Mesenchymal stem cell (in vitro differentiated cells and primary cell): Measurements from ENCODE around the gene SCUBE3.

Source experiments
- DNase-seq: peaks from one replicate; pipeline ENCODE4 v3.0.0-alpha.2; 2013
- H2AFZ ChIP-seq: one replicate; pipeline ENCODE4 v1.6.1; 2013; ENCODE audit warnings: low read depth, mild to moderate bottlenecking, control low read depth, inconsistent platforms, low read length, moderate library complexity
- H2AK5ac ChIP-seq: 2 replicates; pipeline ENCODE4 v1.6.1; 2013; ENCODE audit warnings: low read length, moderate library complexity, mild to moderate bottlenecking, inconsistent platforms; ENCODE audit not compliant: severe bottlenecking
- H2BK120ac ChIP-seq: one replicate; pipeline ENCODE4 v1.6.1; 2013; ENCODE audit warnings: low read depth, mild to moderate bottlenecking, inconsistent platforms, low read length, moderate library complexity
- H2BK12ac ChIP-seq, 2 experiments: one replicate each; pipeline ENCODE4 v1.6.1; 2013; ENCODE audit warnings: inconsistent platforms in 2 of 2, low read length in 2 of 2, mild to moderate bottlenecking in 2 of 2, moderate library complexity in 2 of 2, control low read depth in 1 of 2
- H2BK15ac ChIP-seq: one replicate; pipeline ENCODE4 v1.6.1; 2013; ENCODE audit warnings: mild to moderate bottlenecking, low read depth, inconsistent platforms; ENCODE audit not compliant: poor library complexity, severe bottlenecking
- H2BK5ac ChIP-seq: 2 replicates; pipeline ENCODE4 v1.6.1; 2013; ENCODE audit warnings: low read depth, mild to moderate bottlenecking, low read length, control low read depth, inconsistent platforms; ENCODE audit not compliant: poor library complexity, severe bottlenecking
- H3K14ac ChIP-seq, 2 experiments: one replicate each; pipeline ENCODE4 v1.6.1; 2013; ENCODE audit warnings: inconsistent platforms in 2 of 2, low read length in 2 of 2, control low read depth in 1 of 2, mild to moderate bottlenecking in 1 of 2, moderate library complexity in 1 of 2
- H3K18ac ChIP-seq, 2 experiments: one replicate each; pipeline ENCODE4 v1.6.1; 2013; ENCODE audit warnings: inconsistent platforms in 2 of 2, low read length in 2 of 2, control low read depth in 1 of 2, low read depth in 1 of 2, mild to moderate bottlenecking in 1 of 2
- H3K23ac ChIP-seq, 2 experiments: one replicate each; pipeline ENCODE4 v1.6.1; 2013; ENCODE audit warnings: inconsistent platforms in 2 of 2, low read length in 2 of 2, mild to moderate bottlenecking in 2 of 2, moderate library complexity in 2 of 2, control low read depth in 1 of 2
- H3K27ac ChIP-seq: 2 replicates; pipeline ENCODE4 v1.5.1; 2013; ENCODE audit warnings: mild to moderate bottlenecking, moderate library complexity, low read length, control low read depth, inconsistent platforms; ENCODE audit not compliant: poor library complexity, severe bottlenecking
- H3K27me3 ChIP-seq, 2 experiments: 2 replicates each; pipeline versions ENCODE4 v1.6.1 to v1.7.0; 2013; ENCODE audit warnings: low read length in 2 of 2, mild to moderate bottlenecking in 2 of 2, moderate library complexity in 2 of 2, control low read depth in 1 of 2, inconsistent platforms in 1 of 2; ENCODE audit not compliant: control insufficient read depth in 1 of 2, insufficient read depth in 1 of 2
- H3K36me3 ChIP-seq, 2 experiments: 2 replicates each; pipeline versions ENCODE4 v1.6.1 to v1.7.0; 2013; ENCODE audit warnings: low read length in 2 of 2, control low read depth in 1 of 2, inconsistent platforms in 1 of 2, low read depth in 1 of 2, mild to moderate bottlenecking in 1 of 2; ENCODE audit not compliant: insufficient read depth in 2 of 2, control insufficient read depth in 1 of 2
- H3K4ac ChIP-seq, 2 experiments: one replicate each; pipeline ENCODE4 v1.6.1; 2013; ENCODE audit warnings: inconsistent platforms in 2 of 2, low read length in 2 of 2, mild to moderate bottlenecking in 2 of 2, moderate library complexity in 2 of 2, control low read depth in 1 of 2, low read depth in 1 of 2
- H3K4me1 ChIP-seq: 2 replicates; pipeline ENCODE4 v1.6.1; 2013; ENCODE audit warnings: low read depth, low read length, control low read depth; ENCODE audit not compliant: control insufficient read depth, insufficient read depth
- H3K4me2 ChIP-seq: 2 replicates; pipeline ENCODE4 v1.6.1; 2013; ENCODE audit warnings: low read length, mild to moderate bottlenecking, inconsistent platforms; ENCODE audit not compliant: poor library complexity, severe bottlenecking
- H3K4me3 ChIP-seq, 2 experiments: 2 replicates each; pipeline versions ENCODE4 v1.5.1 to v1.7.0; 2013; ENCODE audit warnings: low read length in 2 of 2, mild to moderate bottlenecking in 2 of 2, control low read depth in 1 of 2, low read depth in 1 of 2; ENCODE audit not compliant: insufficient read depth in 1 of 2
- H3K79me1 ChIP-seq: replicated peaks from 2 replicates; pipeline ENCODE4 v1.6.1; 2013; ENCODE audit warnings: mild to moderate bottlenecking, control low read depth, low read length, inconsistent platforms; ENCODE audit not compliant: poor library complexity, severe bottlenecking
- H3K9ac ChIP-seq: 2 replicates; pipeline ENCODE4 v1.7.0; 2013; ENCODE audit warnings: mild to moderate bottlenecking, low read length, moderate library complexity
- H3K9me3 ChIP-seq: 2 replicates; pipeline ENCODE4 v1.7.0; 2013; ENCODE audit warnings: mild to moderate bottlenecking, low read length; ENCODE audit not compliant: control insufficient read depth
- H4K8ac ChIP-seq: one replicate; pipeline ENCODE4 v1.6.1; 2013; ENCODE audit warnings: inconsistent platforms, mild to moderate bottlenecking, low read length, moderate library complexity
- H4K91ac ChIP-seq: one replicate; pipeline ENCODE4 v1.6.1; 2013; ENCODE audit warnings: mild to moderate bottlenecking, low read length, inconsistent platforms
- WGBS: methylation state at CpG from one replicate; pipeline ENCODE4 v1.1.7; 2013; ENCODE audit warnings: mixed read lengths; 5-methylcytosine and 5-hydroxymethylcytosine counted together

The SCUBE3 gene

DNA sequence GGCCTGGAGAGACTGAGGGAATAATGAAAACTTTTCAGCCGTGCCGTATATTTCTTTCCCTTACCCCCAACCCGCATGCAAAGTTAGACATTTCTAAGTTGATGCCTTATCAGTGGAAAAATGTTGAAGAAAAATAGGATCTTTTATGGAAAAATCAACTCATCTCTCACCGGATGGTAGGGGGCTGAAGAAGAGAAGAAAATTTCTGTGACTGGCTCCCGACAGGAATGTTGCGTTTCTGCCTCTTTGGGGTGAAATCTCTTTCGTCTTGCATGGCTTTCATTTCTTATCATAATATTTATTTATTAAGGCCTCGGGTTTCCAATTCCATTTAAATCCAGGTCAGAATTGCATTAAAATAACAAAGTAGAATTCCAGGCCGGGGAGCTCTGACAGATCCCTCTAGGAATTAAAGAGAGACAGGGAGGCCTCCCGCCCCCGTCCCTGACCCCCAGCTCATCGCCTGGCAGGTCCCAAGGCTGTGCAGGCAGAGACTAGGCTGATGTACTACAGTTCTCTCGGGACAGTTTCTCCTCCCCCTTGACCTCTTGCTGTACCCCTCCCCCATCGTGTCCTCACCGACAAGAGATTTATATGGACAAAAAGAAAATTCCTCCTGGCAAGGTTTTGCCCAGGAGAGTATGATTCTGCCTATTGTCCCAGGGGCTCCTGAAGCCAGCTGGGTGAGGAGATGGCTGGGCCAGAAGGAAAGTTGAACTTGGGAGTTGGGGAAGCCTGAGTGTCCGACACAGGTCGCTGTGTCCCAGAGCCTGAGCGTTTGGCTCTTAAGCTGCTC lies 1.3 kb downstream of the SCUBE3 start:
- H2BK120ac ChIP-seq, result no peak overlapping the region
- no peak for DNase-seq
- H3K4me3 ChIP-seq, result peak overlapping the region in 1 of 2 experiments; percentile 82
- H3K79me1 ChIP-seq, result no peaks in the 10 kb centered on the region
- no peak overlapping the region for H4K8ac ChIP-seq
- H2BK5ac ChIP-seq, result no peak overlapping the region
- H3K9ac ChIP-seq, result peak overlapping the region; percentile 25
- H2BK15ac ChIP-seq, result no peak overlapping the region
- peaks cover 22% of the 10 kb centered on the region for H3K4me1 ChIP-seq
- H4K91ac ChIP-seq, result no peak overlapping the region
- no peaks in the 10 kb centered on the region for H3K9me3 ChIP-seq
- 10% methylated on average over 6 of the region's 18 CpGs for WGBS
- no peak overlapping the region for H3K14ac ChIP-seq
- no peak overlapping the region for H2AK5ac ChIP-seq
- no peak overlapping the region for H3K4ac ChIP-seq
- no peak overlapping the region for H2AFZ ChIP-seq
- peaks cover 34 to 62% of the 10 kb centered on the region in 2 experiments for H3K27me3 ChIP-seq
- peak overlapping the region; percentile 94 for H3K4me2 ChIP-seq
- no peak overlapping the region for H3K18ac ChIP-seq
- H3K23ac ChIP-seq, result no peak overlapping the region
- H3K36me3 ChIP-seq, result no peaks in the 10 kb centered on the region
- H2BK12ac ChIP-seq, result no peak overlapping the region
- H3K27ac ChIP-seq, result no peak overlapping the region

DNA sequence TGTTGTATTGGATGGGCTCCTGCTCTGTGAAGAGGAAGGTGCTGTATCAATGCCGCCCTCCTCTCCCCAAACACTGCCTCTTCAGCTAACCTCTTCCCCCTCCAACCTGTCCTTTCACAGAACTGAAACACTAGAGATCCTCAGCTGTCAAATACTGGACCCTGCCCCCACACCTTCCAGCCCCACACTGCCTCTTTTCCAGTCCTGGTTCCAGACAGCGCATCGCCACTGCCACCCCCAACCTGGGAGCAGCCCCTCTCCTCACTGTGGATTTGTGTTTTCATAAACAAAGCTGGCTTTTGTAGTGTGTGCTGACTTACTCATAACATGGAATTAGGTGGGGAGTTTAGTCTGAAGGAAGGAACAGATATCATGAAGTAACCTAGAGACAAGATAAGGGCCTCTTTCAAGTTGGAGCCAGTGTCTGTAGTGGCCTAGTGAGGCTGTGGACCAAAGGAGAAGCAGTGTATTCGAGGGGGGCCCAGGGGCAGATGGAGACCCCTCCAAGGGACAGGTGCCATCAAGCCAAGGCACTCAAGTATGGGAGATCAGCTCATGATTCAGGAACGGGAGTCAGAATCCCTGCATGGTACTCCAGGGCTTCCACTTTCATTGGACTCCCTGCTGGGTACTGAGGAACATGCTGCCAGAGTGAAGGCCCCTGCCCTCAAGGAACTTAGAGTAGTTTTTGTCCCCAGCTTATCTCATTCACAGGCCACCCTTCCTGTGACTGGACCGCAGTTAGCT lies 2.1 kb downstream of the SCUBE3 start:
- no peak overlapping the region for H4K8ac ChIP-seq
- H2BK12ac ChIP-seq, result peak overlapping the region in 1 of 2 experiments; percentile 33
- H3K4ac ChIP-seq, result no peak overlapping the region
- no peak overlapping the region for H3K9ac ChIP-seq
- no peak overlapping the region for H2BK120ac ChIP-seq
- no peak overlapping the region for H3K4me2 ChIP-seq
- 85% methylated on average over 4 of the region's 6 CpGs for WGBS
- no peaks in the 10 kb centered on the region for H3K36me3 ChIP-seq
- H3K9me3 ChIP-seq, result no peaks in the 10 kb centered on the region
- H2BK15ac ChIP-seq, result no peak overlapping the region
- peaks cover 22% of the 10 kb centered on the region for H3K4me1 ChIP-seq
- H3K14ac ChIP-seq, result no peak overlapping the region
- H4K91ac ChIP-seq, result no peak overlapping the region
- H2AK5ac ChIP-seq, result no peak overlapping the region
- no peak overlapping the region for H2AFZ ChIP-seq
- no peak overlapping the region for H2BK5ac ChIP-seq
- H3K79me1 ChIP-seq, result no peaks in the 10 kb centered on the region
- H3K27ac ChIP-seq, result no peak overlapping the region
- peaks cover 32 to 62% of the 10 kb centered on the region in 2 experiments for H3K27me3 ChIP-seq
- peak overlapping the region in 1 of 2 experiments; percentile 82 for H3K4me3 ChIP-seq
- no peak overlapping the region for H3K23ac ChIP-seq
- peak overlapping the region in 1 of 2 experiments; percentile 14 for H3K18ac ChIP-seq
- DNase-seq, result no peak

DNA sequence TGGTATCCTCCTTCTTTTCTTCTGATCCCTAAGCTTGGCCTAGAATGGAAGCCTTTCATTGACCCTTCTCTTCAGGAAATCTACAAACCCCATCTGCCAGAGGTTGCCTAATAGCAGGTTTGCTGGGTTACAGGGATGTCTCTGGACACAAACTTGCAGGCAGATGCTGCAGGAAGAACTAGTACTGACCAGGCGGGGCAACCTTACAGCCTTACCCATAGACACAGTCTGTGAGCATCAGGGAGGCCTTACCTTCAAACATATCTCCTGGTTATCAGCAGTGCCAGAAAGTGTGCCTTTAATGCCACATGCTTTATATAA lies 2.6 kb downstream of the SCUBE3 start:
- Histone ChIP-seq H3K18ac (peak overlapping the region in 1 of 2 experiments; percentile 14), H3K36me3 (no peaks in the 10 kb centered on the region), H3K4me3 (peak overlapping the region in 1 of 2 experiments; percentile 82), H3K4ac (no peak overlapping the region), H3K4me1 (peaks cover 22% of the 10 kb centered on the region), H3K9me3 (no peaks in the 10 kb centered on the region), H4K91ac (no peak overlapping the region), H3K27ac (no peak overlapping the region), H3K9ac (no peak overlapping the region), H3K14ac (no peak overlapping the region), H2BK15ac (no peak overlapping the region), H3K79me1 (no peaks in the 10 kb centered on the region), H3K4me2 (no peak overlapping the region), H2AFZ (no peak overlapping the region), H3K27me3 (peaks cover 26 to 60% of the 10 kb centered on the region in 2 experiments), H4K8ac (no peak overlapping the region), H2BK12ac (no peak overlapping the region), H2AK5ac (no peak overlapping the region), H3K23ac (no peak overlapping the region), H2BK5ac (no peak overlapping the region), H2BK120ac (no peak overlapping the region)
- no peak for DNase-seq
- 100% methylated on average over 1 of the region's 1 CpG for WGBS
